DMS79 (cell line): ENCODE measurements around the gene PGGT1B.
"Not testable (repeated sequence)": the region's sequence is repeated elsewhere in the genome, so short reads cannot be mapped to it uniquely, and the experiment has no call there.

Experiments
- DNase-seq: peaks from one replicate; lab custom pipeline; 2025; lab: John Stamatoyannopoulos, UW

Gene PGGT1B

GRCh38 chr5:115257981-115258380 is 4.7 kb downstream of the PGGT1B start:
- DNase-seq = no peak

GRCh38 chr5:115249379-115249778 is 13.3 kb downstream of the PGGT1B start:
- DNase-seq = not testable (repeated sequence)

- no peak for DNase-seq
Measured at GRCh38 chr5:115246361-115246991, 16.2 kb downstream of the PGGT1B start.

GRCh38 chr5:115243412-115243811 is 19.3 kb downstream of the PGGT1B start:
- no peak for DNase-seq

- no peak for DNase-seq
Measured at GRCh38 chr5:115241881-115242642, 20.6 kb downstream of the PGGT1B start.

GRCh38 chr5:115237066-115237465 is 25.6 kb downstream of the PGGT1B start:
- DNase-seq = no peak

- no peak for DNase-seq
Measured at GRCh38 chr5:115236599-115236998, 26.1 kb downstream of the PGGT1B start.

- DNase-seq = no peak
Measured at GRCh38 chr5:115231598-115231997, 31.1 kb downstream of the PGGT1B start.

GRCh38 chr5:115229606-115230005 is 33.1 kb downstream of the PGGT1B start:
- DNase-seq = no peak

- no peak for DNase-seq
Measured at GRCh38 chr5:115227281-115227680, 35.4 kb downstream of the PGGT1B start.

GRCh38 chr5:115214541-115214940 is 48.1 kb downstream of the PGGT1B start:
- DNase-seq = no peak

GRCh38 chr5:115209279-115209678 is 53.4 kb downstream of the PGGT1B start:
- no peak for DNase-seq

GRCh38 chr5:115202952-115203351 is 59.7 kb downstream of the PGGT1B start:
- DNase-seq = no peak

- DNase-seq = no peak
Measured at GRCh38 chr5:115196161-115196560, 66.5 kb downstream of the PGGT1B start.

- DNase-seq = no peak
Measured at GRCh38 chr5:115194676-115195075, 68.0 kb downstream of the PGGT1B start.

GRCh38 chr5:115193295-115193694 is 69.4 kb downstream of the PGGT1B start:
- DNase-seq = no peak

- no peak for DNase-seq
Measured at GRCh38 chr5:115192098-115192497, 70.6 kb downstream of the PGGT1B start.

- DNase-seq = no peak
Measured at GRCh38 chr5:115191474-115192031, 71.1 kb downstream of the PGGT1B start.

- DNase-seq = no peak
Measured at GRCh38 chr5:115190388-115190787, 72.3 kb downstream of the PGGT1B start.

- no peak for DNase-seq
Measured at GRCh38 chr5:115189866-115190265, 72.8 kb downstream of the PGGT1B start.

GRCh38 chr5:115186794-115187193 is 75.9 kb downstream of the PGGT1B start:
- no peak for DNase-seq

- DNase-seq = no peak
Measured at GRCh38 chr5:115184770-115185169, 77.9 kb downstream of the PGGT1B start.

- DNase-seq = no peak
Measured at GRCh38 chr5:115181757-115182156, 80.9 kb downstream of the PGGT1B start.
